GM12891 (cell line): ENCODE data around the gene NPPA.

Experiments used
- POLR2A ChIP-seq: IDR thresholded peaks from 2 replicates; pipeline ENCODE4 v1.6.1; 2011; ENCODE audit warnings: low read depth, low read length, control low read depth
- POLR2AphosphoS5 ChIP-seq: IDR thresholded peaks from 2 replicates; pipeline ENCODE4 v1.6.1; 2011; ENCODE audit warnings: low read depth, low read length, control low read depth

DNA sequence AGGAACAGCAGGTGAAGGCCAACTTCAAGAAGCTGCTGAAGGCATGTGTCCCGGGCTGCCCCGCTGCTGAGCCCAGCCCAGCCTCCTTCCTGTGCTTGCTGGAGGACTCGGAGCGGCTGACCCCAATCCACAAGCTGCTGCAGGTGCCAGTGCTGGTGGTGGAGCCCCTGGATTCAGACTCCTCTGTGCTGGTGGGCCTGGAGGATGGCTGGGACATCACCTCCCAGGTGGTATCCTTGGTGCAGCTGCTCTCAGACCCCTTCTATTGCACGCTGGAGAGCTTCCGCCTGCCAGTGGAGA lies 31.3 kb upstream of the NPPA start:
- no peak for TF ChIP-seq POLR2A
- no peak for TF ChIP-seq POLR2AphosphoS5
